B cell (primary cell): ENCODE measurements around the gene SETBP1. TPM values are rescaled to one million over a fixed set of nuclear protein-coding genes. Genes with fewer than 3 reads are reported as not detected.

Experiments
- ATAC-seq: fragments of 200-7000 bp; cut with Tn5 transposase; one replicate; pipeline ENCODE4 v1.10.0; 2021; ENCODE audit warnings: low read depth, mild to moderate bottlenecking, moderate number of reproducible peaks, moderate library complexity
- CTCF ChIA-PET: fragments of 350-600 bp; sonication (Branson Sonifier 250); formaldehyde crosslinking; loops from one replicate; lab custom pipeline; 2021; ENCODE audit warnings: antibody characterized with exemption, inconsistent platforms; lab: Charles Lee
- POLR2A ChIA-PET: fragments of 350-600 bp; sonication (Branson Sonifier 250); formaldehyde crosslinking; loops from one replicate; lab custom pipeline; 2021; ENCODE audit warnings: antibody characterized with exemption; lab: Charles Lee
- DNase-seq: peaks from one replicate; pipeline ENCODE4 v3.0.0; 2013
- H2AFZ ChIP-seq: 2 replicates; pipeline ENCODE4 v1.6.1; 2012; ENCODE audit warnings: mild to moderate bottlenecking, low read depth, low read length; ENCODE audit not compliant: insufficient read depth, poor library complexity, severe bottlenecking
- H3K27ac ChIP-seq, 2 donors: 1 replicate in 1 of 2; 2 replicates in 1 of 2; pipeline ENCODE4 v1.5.1; 2012 to 2013; ENCODE audit warnings: low read length in 2 of 2, mild to moderate bottlenecking in 2 of 2, moderate library complexity in 1 of 2
- H3K27me3 ChIP-seq, 4 experiments: fragments of 200-600 bp in 1 of 4; sonication (generic) in 1 of 4; replicated peaks in 1 of 4; 1 replicate in 2 of 4; 2 replicates in 2 of 4; pipeline versions ENCODE4 v1.6.1 to v1.7.0; 2013 to 2016; ENCODE audit warnings: low read length in 3 of 4, mild to moderate bottlenecking in 2 of 4, mixed read lengths in 1 of 4, moderate library complexity in 1 of 4; ENCODE audit not compliant: insufficient read depth in 4 of 4, control insufficient read depth in 3 of 4; ENCODE audit errors: control extremely low read depth in 1 of 4
- H3K36me3 ChIP-seq, 2 experiments: replicated peaks in 1 of 2; 1 replicate in 1 of 2; 2 replicates in 1 of 2; pipeline versions ENCODE4 v1.6.1 to v1.7.1; 2013; ENCODE audit warnings: low read length in 1 of 2; ENCODE audit not compliant: insufficient read depth in 2 of 2, control insufficient read depth in 1 of 2; ENCODE audit errors: control extremely low read depth in 1 of 2, extremely low read depth in 1 of 2
- H3K4me1 ChIP-seq, 2 donors: fragments of 200-600 bp in 1 of 2; sonication (generic) in 1 of 2; 1 replicate in 1 of 2; 2 replicates in 1 of 2; pipeline versions ENCODE4 v1.5.1 to v1.6.1; 2013 to 2017; ENCODE audit warnings: low read length in 2 of 2; ENCODE audit not compliant: control insufficient read depth in 2 of 2, insufficient read depth in 2 of 2
- H3K4me2 ChIP-seq: replicated peaks from 2 replicates; pipeline ENCODE3; 2012; ENCODE audit warnings: mild to moderate bottlenecking, low read depth, low read length; ENCODE audit not compliant: poor library complexity, severe bottlenecking
- H3K4me3 ChIP-seq, 5 experiments: fragments of 200-600 bp in 1 of 5; sonication (generic) in 1 of 5; 1 replicate in 3 of 5; 2 replicates in 2 of 5; pipeline versions ENCODE4 v1.5.1 to v1.7.0; 2011 to 2016; ENCODE audit warnings: low read length in 4 of 5, mild to moderate bottlenecking in 4 of 5, low read depth in 2 of 5, control low read depth in 1 of 5, moderate library complexity in 1 of 5; ENCODE audit not compliant: insufficient read depth in 1 of 5; ENCODE audit errors: control extremely low read depth in 1 of 5, extremely low read depth in 1 of 5
- H3K79me2 ChIP-seq: fragments of 200-600 bp; sonication (generic); one replicate; pipeline ENCODE4 v1.6.0; 2016; ENCODE audit warnings: low read length; ENCODE audit not compliant: control insufficient read depth, insufficient read depth
- H3K9ac ChIP-seq: fragments of 200-600 bp; sonication (generic); 2 replicates; pipeline ENCODE4 v1.6.1; 2017; ENCODE audit warnings: mild to moderate bottlenecking, low read length, moderate library complexity
- H3K9me3 ChIP-seq, 3 donors: one replicate each; pipeline versions ENCODE4 v1.6.1 to v1.7.1; 2013; ENCODE audit warnings: low read length in 2 of 3; ENCODE audit not compliant: control insufficient read depth in 2 of 3, insufficient read depth in 1 of 3; ENCODE audit errors: control extremely low read depth in 1 of 3
- H4K20me1 ChIP-seq: 2 replicates; pipeline ENCODE4 v1.6.0; 2012; ENCODE audit warnings: mild to moderate bottlenecking, low read length; ENCODE audit not compliant: insufficient read depth, control insufficient read depth, poor library complexity, severe bottlenecking
- H3K27ac Mint-ChIP-seq: one replicate; pipeline ENCODE4 v1.8.0; 2021; ENCODE audit warnings: mixed read lengths
- H3K27me3 Mint-ChIP-seq: one replicate; pipeline ENCODE4 v1.8.0; 2021; ENCODE audit warnings: mixed read lengths
- H3K4me1 Mint-ChIP-seq: one replicate; pipeline ENCODE4 v1.8.0; 2021; ENCODE audit warnings: mixed read lengths
- H3K4me3 Mint-ChIP-seq: one replicate; pipeline ENCODE4 v1.8.0; 2021; ENCODE audit warnings: mixed read lengths
- H3K9me3 Mint-ChIP-seq: one replicate; pipeline ENCODE4 v1.8.0; 2022; ENCODE audit warnings: mixed read lengths; ENCODE audit not compliant: insufficient read depth
- EZH2 ChIP-seq: IDR thresholded peaks from 2 replicates; pipeline ENCODE4 v1.6.1; 2012; ENCODE audit warnings: borderline replicate concordance, low read depth, mild to moderate bottlenecking, moderate library complexity, low read length; ENCODE audit not compliant: insufficient read depth, poor library complexity, severe bottlenecking
- WGBS: methylation state at CpG from one replicate; pipeline ENCODE4 v1.1.5; 2013; ENCODE audit warnings: missing lambda C conversion rate; ENCODE audit not compliant: insufficient coverage; 5-methylcytosine and 5-hydroxymethylcytosine counted together
- intact Hi-C: fragments of 100-400 bp; cut with micrococcal nuclease; formaldehyde crosslinking; loops from one replicate; pipeline ENCODE4 v1.10.0; 2022
- polyA plus RNA-seq: library from polyadenylated mRNA; depleted of rRNA; stranded (reverse); fragments of >200 nt; gene quantifications from 2 replicates; pipeline ENCODE4 v1.2.3, GENCODE V29; 2012
- total RNA-seq, 2 donors: library from RNA; stranded (reverse); fragments of 120-200 nt in 1 of 2; gene quantifications; 1 replicate in 1 of 2; 2 replicates in 1 of 2; pipeline versions ENCODE4 v1.2.3 to v1.2.4, GENCODE V29; 2013 to 2022
- TF ChIP-seq, protein P1 (sequence below): fragments of 200-600 bp; IDR thresholded peaks from one replicate; pipeline ENCODE4 v1.8.0; 2022; ENCODE audit warnings: antibody characterized with exemption, mild to moderate bottlenecking

The SETBP1 gene
- total and polyA plus RNA-seq, 2 donors (not counting 1 experiment from before 2014, with no cell fraction given), result 15.1 to 129 TPM

DNA sequence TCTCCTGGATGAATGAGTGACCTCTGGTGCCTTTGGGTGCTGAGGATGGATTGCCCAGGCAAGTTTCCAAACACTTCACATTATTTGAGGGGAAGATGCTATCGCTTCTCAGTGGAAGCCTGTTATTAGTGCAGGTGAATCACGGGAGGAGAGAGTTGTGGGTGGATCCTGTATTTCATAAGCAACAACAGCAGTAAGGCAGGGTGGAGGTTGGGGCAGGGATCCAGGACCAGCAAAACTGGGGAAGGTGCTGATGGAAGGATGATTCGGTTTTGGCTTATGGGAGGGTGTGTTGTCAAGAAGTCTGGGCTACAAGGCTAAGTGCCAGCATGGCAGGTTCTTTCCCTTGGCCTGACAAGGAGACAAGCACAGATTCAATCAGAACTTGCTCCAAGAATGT, 37.7 kb upstream of the SETBP1 start:
- H3K4me3 Mint-ChIP-seq, result no peak overlapping the region
- intact Hi-C loops, result no loop called here
- no peaks in the 10 kb centered on the region for H3K79me2 ChIP-seq
- no peak overlapping the region for H2AFZ ChIP-seq
- H3K4me1 Mint-ChIP-seq, result no peaks in the 10 kb centered on the region
- H3K4me2 ChIP-seq, result no peak overlapping the region
- H3K9me3 Mint-ChIP-seq, result no peaks in the 10 kb centered on the region
- H3K9ac ChIP-seq, result no peak overlapping the region
- DNase-seq (no peak), ATAC-seq (no peak)
- POLR2A ChIA-PET, result no interaction called here
- TF ChIP-seq EZH2, result no peak
- TF ChIP-seq, protein P1, sequence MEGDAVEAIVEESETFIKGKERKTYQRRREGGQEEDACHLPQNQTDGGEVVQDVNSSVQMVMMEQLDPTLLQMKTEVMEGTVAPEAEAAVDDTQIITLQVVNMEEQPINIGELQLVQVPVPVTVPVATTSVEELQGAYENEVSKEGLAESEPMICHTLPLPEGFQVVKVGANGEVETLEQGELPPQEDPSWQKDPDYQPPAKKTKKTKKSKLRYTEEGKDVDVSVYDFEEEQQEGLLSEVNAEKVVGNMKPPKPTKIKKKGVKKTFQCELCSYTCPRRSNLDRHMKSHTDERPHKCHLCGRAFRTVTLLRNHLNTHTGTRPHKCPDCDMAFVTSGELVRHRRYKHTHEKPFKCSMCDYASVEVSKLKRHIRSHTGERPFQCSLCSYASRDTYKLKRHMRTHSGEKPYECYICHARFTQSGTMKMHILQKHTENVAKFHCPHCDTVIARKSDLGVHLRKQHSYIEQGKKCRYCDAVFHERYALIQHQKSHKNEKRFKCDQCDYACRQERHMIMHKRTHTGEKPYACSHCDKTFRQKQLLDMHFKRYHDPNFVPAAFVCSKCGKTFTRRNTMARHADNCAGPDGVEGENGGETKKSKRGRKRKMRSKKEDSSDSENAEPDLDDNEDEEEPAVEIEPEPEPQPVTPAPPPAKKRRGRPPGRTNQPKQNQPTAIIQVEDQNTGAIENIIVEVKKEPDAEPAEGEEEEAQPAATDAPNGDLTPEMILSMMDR, result no peak
- H3K9me3 ChIP-seq, result no peaks in the 10 kb centered on the region
- WGBS, result 97% methylated on average over 3 of the region's 3 CpGs
- H3K4me3 ChIP-seq, result no peak overlapping the region
- no peaks in the 10 kb centered on the region for H4K20me1 ChIP-seq
- no peak overlapping the region for H3K27ac ChIP-seq
- no peaks in the 10 kb centered on the region for H3K27me3 Mint-ChIP-seq
- H3K27me3 ChIP-seq, result no peaks in the 10 kb centered on the region
- CTCF ChIA-PET, result no interaction called here
- no peak overlapping the region for H3K27ac Mint-ChIP-seq
- no peaks in the 10 kb centered on the region for H3K36me3 ChIP-seq
- no peaks in the 10 kb centered on the region for H3K4me1 ChIP-seq

- H3K27me3 ChIP-seq, result no peaks in the 10 kb centered on the region
- no peaks in the 10 kb centered on the region for H4K20me1 ChIP-seq
- Mint-ChIP-seq H3K9me3 (no peaks in the 10 kb centered on the region), H3K27me3 (no peaks in the 10 kb centered on the region), H3K4me3 (no peak overlapping the region), H3K27ac (no peak overlapping the region), H3K4me1 (no peaks in the 10 kb centered on the region)
- H3K4me1 ChIP-seq, result no peaks in the 10 kb centered on the region
- no peak overlapping the region for H3K9ac ChIP-seq
- ChIA-PET CTCF (interaction anchor here (1.3 kb wide), 1 partner anchor 562 kb away, joined by 4 read pairs; no protein-coding TSS in a partner anchor), POLR2A (no interaction called here)
- intact Hi-C loops, result no loop called here
- no peak overlapping the region for H2AFZ ChIP-seq
- no peaks in the 10 kb centered on the region for H3K9me3 ChIP-seq
- no peak for ATAC-seq
- TF ChIP-seq, protein P1, result no peak
- no peak for TF ChIP-seq EZH2
- H3K4me3 ChIP-seq, result no peak overlapping the region
- H3K4me2 ChIP-seq, result no peak overlapping the region
- DNase-seq, result no peak
- no peaks in the 10 kb centered on the region for H3K79me2 ChIP-seq
- no peak overlapping the region for H3K27ac ChIP-seq
- H3K36me3 ChIP-seq, result no peaks in the 10 kb centered on the region
- WGBS, result 93% methylated on average over 1 of the region's 6 CpGs
These were observed 29.2 kb upstream of the SETBP1 start for GRCh38 chr18:44651478-44651877.
